ENCODE results near the gene GSTA5. TPM values are rescaled to one million over a fixed set of nuclear protein-coding genes. Genes with fewer than 3 reads are reported as not detected.
"Not testable (repeated sequence)": the region's sequence is repeated elsewhere in the genome, so short reads cannot be mapped to it uniquely, and the experiment has no call there.

GSTA5 gene
- total RNA-seq, 1 experiment from 2014 or later = not detected

- H3K9me3 ChIP-seq (ENCODE audit: control insufficient read depth in 1 of 2, insufficient read depth in 1 of 2, low read depth in 1 of 2, low read length in 2 of 2) = no peaks in the 10 kb centered on the region
- no peak overlapping the region for H3K9ac ChIP-seq (ENCODE audit: low read length)
- H3K4me2 ChIP-seq (ENCODE audit: low read length) = no peak overlapping the region
- no peak overlapping the region for H2AFZ ChIP-seq (ENCODE audit: low read depth, low read length, poor library complexity, severe bottlenecking)
- no peak for TF ChIP-seq EZH2 (IDR thresholded peaks at IDR 0.05)
- TF ChIP-seq SP1 (IDR thresholded peaks at IDR 0.05; ENCODE audit: low read depth) = no peak
- TF ChIP-seq JUND (IDR thresholded peaks at IDR 0.05) = no peak
- no peak for TF ChIP-seq ZFX (IDR thresholded peaks at IDR 0.05)
- CTCF ChIA-PET = no interaction called here
- no TSS peak for BruUV-seq (replicated peaks)
- no peaks in the 10 kb centered on the region for H3K4me1 ChIP-seq (ENCODE audit: control insufficient read depth in 1 of 2, insufficient read depth in 2 of 2, low read length in 2 of 2)
- intact Hi-C loops (cut with micrococcal nuclease) = no loop called here
- no peaks in the 10 kb centered on the region for H3K27me3 ChIP-seq (ENCODE audit: insufficient read depth, low read length)
- no peak overlapping the region for H3K27ac ChIP-seq (ENCODE audit: low read depth, low read length)
- no peaks in the 10 kb centered on the region for H4K20me1 ChIP-seq (ENCODE audit: insufficient read depth)
- no peak overlapping the region for H3K4me3 ChIP-seq (replicated peaks in 1 of 2; ENCODE audit: low read depth in 1 of 2, low read length in 2 of 2)
- no peak for ATAC-seq
- RAD21 ChIA-PET (ENCODE audit: low non-redundant PET in 1 of 2, low total read pairs in 2 of 2, uncharacterized antibody in 2 of 2, unreplicated experiment in 2 of 2) = no interaction called here
- no peaks in the 10 kb centered on the region for H3K36me3 ChIP-seq (ENCODE audit: control insufficient read depth in 1 of 2, insufficient read depth in 2 of 2, low read length in 2 of 2)
- POLR2A ChIA-PET = no interaction called here
- no peaks in the 10 kb centered on the region for H3K9me2 ChIP-seq (ENCODE audit: insufficient read depth)
- no peak for DNase-seq (ENCODE audit: low read depth, low spot score)
- H3K79me2 ChIP-seq (ENCODE audit: insufficient read depth, low read length) = no peaks in the 10 kb centered on the region
Measured at GRCh38 chr6:52858416-52858815, 17.8 kb upstream of the GSTA5 start.

GRCh38 chr6:52856137-52856536 is 15.5 kb upstream of the GSTA5 start:
- DNase-seq (ENCODE audit: low read depth, low spot score); H4K20me1 ChIP-seq (ENCODE audit: insufficient read depth); POLR2A ChIA-PET; H3K79me2 ChIP-seq (ENCODE audit: insufficient read depth, low read length); ATAC-seq; RAD21 ChIA-PET (ENCODE audit: low non-redundant PET in 1 of 2, low total read pairs in 2 of 2, uncharacterized antibody in 2 of 2, unreplicated experiment in 2 of 2); H3K9me2 ChIP-seq (ENCODE audit: insufficient read depth); H3K4me1 ChIP-seq (ENCODE audit: control insufficient read depth in 1 of 2, insufficient read depth in 2 of 2, low read length in 2 of 2); H3K9me3 ChIP-seq (ENCODE audit: control insufficient read depth in 1 of 2, insufficient read depth in 1 of 2, low read depth in 1 of 2, low read length in 2 of 2); CTCF ChIA-PET; intact Hi-C loops (cut with micrococcal nuclease); H3K4me2 ChIP-seq (ENCODE audit: low read length); H3K9ac ChIP-seq (ENCODE audit: low read length); H3K4me3 ChIP-seq (replicated peaks in 1 of 2; ENCODE audit: low read depth in 1 of 2, low read length in 2 of 2); H3K36me3 ChIP-seq (ENCODE audit: control insufficient read depth in 1 of 2, insufficient read depth in 2 of 2, low read length in 2 of 2); H3K27me3 ChIP-seq (ENCODE audit: insufficient read depth, low read length); H2AFZ ChIP-seq (ENCODE audit: low read depth, low read length, poor library complexity, severe bottlenecking); H3K27ac ChIP-seq (ENCODE audit: low read depth, low read length); BruUV-seq (replicated peaks): not testable (repeated sequence)

GRCh38 chr6:52849137-52849536 is 8.5 kb upstream of the GSTA5 start:
- no peaks in the 10 kb centered on the region for H4K20me1 ChIP-seq (ENCODE audit: insufficient read depth)
- H2AFZ ChIP-seq (ENCODE audit: low read depth, low read length, poor library complexity, severe bottlenecking) = no peak overlapping the region
- H3K9me3 ChIP-seq (ENCODE audit: control insufficient read depth in 1 of 2, insufficient read depth in 1 of 2, low read depth in 1 of 2, low read length in 2 of 2) = no peaks in the 10 kb centered on the region
- no peaks in the 10 kb centered on the region for H3K27me3 ChIP-seq (ENCODE audit: insufficient read depth, low read length)
- CTCF ChIA-PET = no interaction called here
- H3K27ac ChIP-seq (ENCODE audit: low read depth, low read length) = no peak overlapping the region
- ATAC-seq = no peak
- H3K9me2 ChIP-seq (ENCODE audit: insufficient read depth) = no peaks in the 10 kb centered on the region
- no peak for DNase-seq (ENCODE audit: low read depth, low spot score)
- POLR2A ChIA-PET = no interaction called here
- no peaks in the 10 kb centered on the region for H3K4me1 ChIP-seq (ENCODE audit: control insufficient read depth in 1 of 2, insufficient read depth in 2 of 2, low read length in 2 of 2)
- RAD21 ChIA-PET (ENCODE audit: low non-redundant PET in 1 of 2, low total read pairs in 2 of 2, uncharacterized antibody in 2 of 2, unreplicated experiment in 2 of 2) = no interaction called here
- H3K4me2 ChIP-seq (ENCODE audit: low read length) = no peak overlapping the region
- intact Hi-C loops (cut with micrococcal nuclease) = no loop called here
- H3K4me3 ChIP-seq (replicated peaks in 1 of 2; ENCODE audit: low read depth in 1 of 2, low read length in 2 of 2) = no peak overlapping the region
- no peaks in the 10 kb centered on the region for H3K36me3 ChIP-seq (ENCODE audit: control insufficient read depth in 1 of 2, insufficient read depth in 2 of 2, low read length in 2 of 2)
- H3K9ac ChIP-seq (ENCODE audit: low read length) = no peak overlapping the region
- no TSS peak for BruUV-seq (replicated peaks)
- H3K79me2 ChIP-seq (ENCODE audit: insufficient read depth, low read length) = no peaks in the 10 kb centered on the region
- no peak for TF ChIP-seq EGR1 (IDR thresholded peaks at IDR 0.05; ENCODE audit: low read depth)
- no peak for TF ChIP-seq SP1 (IDR thresholded peaks at IDR 0.05; ENCODE audit: low read depth)
- no peak for TF ChIP-seq JUND (IDR thresholded peaks at IDR 0.05)
- TF ChIP-seq, protein P1, sequence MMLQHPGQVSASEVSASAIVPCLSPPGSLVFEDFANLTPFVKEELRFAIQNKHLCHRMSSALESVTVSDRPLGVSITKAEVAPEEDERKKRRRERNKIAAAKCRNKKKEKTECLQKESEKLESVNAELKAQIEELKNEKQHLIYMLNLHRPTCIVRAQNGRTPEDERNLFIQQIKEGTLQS (IDR thresholded peaks at IDR 0.05) = no peak
- TF ChIP-seq ZNF274 (IDR thresholded peaks at IDR 0.05; ENCODE audit: low read depth, low read length) = no peak
- TF ChIP-seq TCF7L2 (IDR thresholded peaks at IDR 0.05; ENCODE audit: borderline replicate concordance, extremely low read depth, insufficient read depth, insufficient read length) = no peak
- TF ChIP-seq YY1 (IDR thresholded peaks at IDR 0.05; ENCODE audit: extremely low read depth, insufficient replicate concordance, low read depth, low read length) = no peak
- TF ChIP-seq, protein P2, sequence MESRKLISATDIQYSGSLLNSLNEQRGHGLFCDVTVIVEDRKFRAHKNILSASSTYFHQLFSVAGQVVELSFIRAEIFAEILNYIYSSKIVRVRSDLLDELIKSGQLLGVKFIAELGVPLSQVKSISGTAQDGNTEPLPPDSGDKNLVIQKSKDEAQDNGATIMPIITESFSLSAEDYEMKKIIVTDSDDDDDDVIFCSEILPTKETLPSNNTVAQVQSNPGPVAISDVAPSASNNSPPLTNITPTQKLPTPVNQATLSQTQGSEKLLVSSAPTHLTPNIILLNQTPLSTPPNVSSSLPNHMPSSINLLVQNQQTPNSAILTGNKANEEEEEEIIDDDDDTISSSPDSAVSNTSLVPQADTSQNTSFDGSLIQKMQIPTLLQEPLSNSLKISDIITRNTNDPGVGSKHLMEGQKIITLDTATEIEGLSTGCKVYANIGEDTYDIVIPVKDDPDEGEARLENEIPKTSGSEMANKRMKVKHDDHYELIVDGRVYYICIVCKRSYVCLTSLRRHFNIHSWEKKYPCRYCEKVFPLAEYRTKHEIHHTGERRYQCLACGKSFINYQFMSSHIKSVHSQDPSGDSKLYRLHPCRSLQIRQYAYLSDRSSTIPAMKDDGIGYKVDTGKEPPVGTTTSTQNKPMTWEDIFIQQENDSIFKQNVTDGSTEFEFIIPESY (IDR thresholded peaks at IDR 0.05; ENCODE audit: extremely low read depth, insufficient replicate concordance, low read length) = no peak
- no peak for TF ChIP-seq SRF (IDR thresholded peaks at IDR 0.05; ENCODE audit: low read depth)
- TF ChIP-seq ZFX (IDR thresholded peaks at IDR 0.05) = no peak
- TF ChIP-seq, protein P3, sequence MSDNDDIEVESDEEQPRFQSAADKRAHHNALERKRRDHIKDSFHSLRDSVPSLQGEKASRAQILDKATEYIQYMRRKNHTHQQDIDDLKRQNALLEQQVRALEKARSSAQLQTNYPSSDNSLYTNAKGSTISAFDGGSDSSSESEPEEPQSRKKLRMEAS (IDR thresholded peaks at IDR 0.05) = no peak
- no peak for TF ChIP-seq POLR2A (IDR thresholded peaks at IDR 0.05; ENCODE audit: borderline replicate concordance, extremely low read depth, insufficient read depth, insufficient read length)
- TF ChIP-seq EZH2 (IDR thresholded peaks at IDR 0.05) = no peak
